ENCODE measurements around the gene LINS1. TPM values are rescaled to one million over a fixed set of nuclear protein-coding genes. Genes with fewer than 3 reads are reported as not detected.

LINS1 gene
- polyA plus RNA-seq, 1 donor from 2014 or later, result 21.4 TPM

GRCh38 chr15:100571592-100572167 is 30.3 kb downstream of the LINS1 start:
- no peaks in the 10 kb centered on the region for H3K9me3 ChIP-seq (ENCODE audit: low read length)

GRCh38 chr15:100570735-100571313 is 31.2 kb downstream of the LINS1 start:
- no peak overlapping the region for H3K27ac ChIP-seq (ENCODE audit: low read length)
- H3K4me2 ChIP-seq (ENCODE audit: low read length), result no peak overlapping the region
- no peaks in the 10 kb centered on the region for H3K27me3 ChIP-seq (ENCODE audit: insufficient read depth, low read depth, low read length)
- H2AFZ ChIP-seq (ENCODE audit: low read depth, low read length), result no peak overlapping the region
- H3K79me2 ChIP-seq (replicated peaks; ENCODE audit: insufficient read depth, low read length), result no peaks in the 10 kb centered on the region
- no peaks in the 10 kb centered on the region for H3K9me2 ChIP-seq (ENCODE audit: insufficient read depth, low read length)
- no peaks in the 10 kb centered on the region for H3K9me3 ChIP-seq (ENCODE audit: low read length)
- TF ChIP-seq REST (IDR thresholded peaks at IDR 0.05; ENCODE audit: borderline replicate concordance) (no peak), POLR2AphosphoS5 (IDR thresholded peaks at IDR 0.05) (no peak), CTCF (IDR thresholded peaks at IDR 0.05; ENCODE audit: poor library complexity, severe bottlenecking) (no peak)
- no peak overlapping the region for H3K9ac ChIP-seq (ENCODE audit: low read length)
- H3K4me3 ChIP-seq (ENCODE audit: low read length), result no peak overlapping the region
- peaks cover 4% of the 10 kb centered on the region for H3F3A ChIP-seq (ENCODE audit: insufficient read depth, low read length, poor library complexity, severe bottlenecking)
- H3K36me3 ChIP-seq (ENCODE audit: insufficient read depth, low read length), result no peaks in the 10 kb centered on the region
- no peaks in the 10 kb centered on the region for H4K20me1 ChIP-seq (ENCODE audit: insufficient read depth)

More at GRCh38 chr15:100571592-100572167, 30.3 kb downstream of the LINS1 start:
- H3F3A ChIP-seq (ENCODE audit: insufficient read depth, low read length, poor library complexity, severe bottlenecking), result peaks cover 4% of the 10 kb centered on the region
- no peaks in the 10 kb centered on the region for H4K20me1 ChIP-seq (ENCODE audit: insufficient read depth)
- H2AFZ ChIP-seq (ENCODE audit: low read depth, low read length), result no peak overlapping the region
- TF ChIP-seq CTCF (IDR thresholded peaks at IDR 0.05; ENCODE audit: poor library complexity, severe bottlenecking), result no peak
- no peak for TF ChIP-seq SMC3 (conservative IDR thresholded peaks at IDR 0.05; ENCODE audit: poor library complexity)
- no peak for TF ChIP-seq POLR2AphosphoS5 (IDR thresholded peaks at IDR 0.05)
- no peak for TF ChIP-seq EZH2 (IDR thresholded peaks at IDR 0.05; ENCODE audit: borderline replicate concordance, insufficient read depth, low read length, poor library complexity, severe bottlenecking)
- no peak for TF ChIP-seq MXI1 (conservative IDR thresholded peaks at IDR 0.05; ENCODE audit: poor library complexity, severe bottlenecking)
- TF ChIP-seq TAF1 (IDR thresholded peaks at IDR 0.05; ENCODE audit: low read depth), result no peak
- TF ChIP-seq EP300 (conservative IDR thresholded peaks at IDR 0.05; ENCODE audit: poor library complexity, severe bottlenecking), result no peak
- no peak for TF ChIP-seq RAD21 (conservative IDR thresholded peaks at IDR 0.05)
- TF ChIP-seq REST (IDR thresholded peaks at IDR 0.05; ENCODE audit: borderline replicate concordance), result no peak
- no peaks in the 10 kb centered on the region for H3K36me3 ChIP-seq (ENCODE audit: insufficient read depth, low read length)
- no peaks in the 10 kb centered on the region for H3K79me2 ChIP-seq (replicated peaks; ENCODE audit: insufficient read depth, low read length)
- no peak overlapping the region for H3K27ac ChIP-seq (ENCODE audit: low read length)
- H3K4me3 ChIP-seq (ENCODE audit: low read length), result no peak overlapping the region
- H3K9ac ChIP-seq (ENCODE audit: low read length), result no peak overlapping the region
- no peaks in the 10 kb centered on the region for H3K9me2 ChIP-seq (ENCODE audit: insufficient read depth, low read length)
- no peak overlapping the region for H3K4me2 ChIP-seq (ENCODE audit: low read length)
- H3K27me3 ChIP-seq (ENCODE audit: insufficient read depth, low read depth, low read length), result no peaks in the 10 kb centered on the region
